CD8-positive, alpha-beta memory T cell (primary cell): ENCODE data around the gene AP1B1. TPM values are rescaled to one million over a fixed set of nuclear protein-coding genes. Genes with fewer than 3 reads are reported as not detected.

ENCODE experiments used
- CTCF ChIA-PET: fragments of 350-600 bp; sonication (Branson Sonifier 250); formaldehyde crosslinking; loops from one replicate; lab custom pipeline; 2021; ENCODE audit warnings: antibody characterized with exemption; lab: Charles Lee
- POLR2A ChIA-PET: fragments of 350-600 bp; sonication (Branson Sonifier 250); formaldehyde crosslinking; loops from one replicate; lab custom pipeline; 2021; ENCODE audit warnings: antibody characterized with exemption; lab: Charles Lee
- DNase-seq, 5 donors: peaks; one replicate each; pipeline versions ENCODE4 v3.0.0 to v3.0.0-alpha.2; 2020 to 2022; ENCODE audit warnings: mixed read lengths in 1 of 5
- H3K27ac ChIP-seq: one replicate; pipeline ENCODE4 v1.7.0; 2013; ENCODE audit warnings: low read depth, mild to moderate bottlenecking, low read length, moderate library complexity
- H3K27me3 ChIP-seq: 2 replicates; pipeline ENCODE4 v1.7.0; 2013; ENCODE audit warnings: low read length, mild to moderate bottlenecking; ENCODE audit not compliant: insufficient read depth, poor library complexity, severe bottlenecking
- H3K36me3 ChIP-seq: 2 replicates; pipeline ENCODE4 v1.7.0; 2013; ENCODE audit warnings: mild to moderate bottlenecking, low read length, moderate library complexity; ENCODE audit not compliant: insufficient read depth
- H3K4me1 ChIP-seq: 2 replicates; pipeline ENCODE4 v1.7.0; 2013; ENCODE audit warnings: mild to moderate bottlenecking, low read length, moderate library complexity; ENCODE audit not compliant: insufficient read depth
- H3K4me3 ChIP-seq: 2 replicates; pipeline ENCODE4 v1.7.0; 2013; ENCODE audit warnings: mild to moderate bottlenecking, low read length
- H3K9me3 ChIP-seq: 2 replicates; pipeline ENCODE4 v1.7.0; 2013; ENCODE audit warnings: mild to moderate bottlenecking, low read length
- H3K27ac Mint-ChIP-seq, 8 donors: one replicate each; pipeline ENCODE4 v1.8.0; 2020 to 2021; ENCODE audit warnings: mixed read lengths in 8 of 8, mild to moderate bottlenecking in 6 of 8, inconsistent platforms in 3 of 8, moderate library complexity in 3 of 8
- H3K27me3 Mint-ChIP-seq, 2 donors: one replicate each; pipeline ENCODE4 v1.8.0; 2020 to 2021; ENCODE audit warnings: mixed read lengths in 2 of 2, mild to moderate bottlenecking in 1 of 2, moderate library complexity in 1 of 2
- H3K36me3 Mint-ChIP-seq, 3 donors: one replicate each; pipeline ENCODE4 v1.8.0; 2020 to 2021; ENCODE audit warnings: mixed read lengths in 3 of 3, inconsistent platforms in 1 of 3, mild to moderate bottlenecking in 1 of 3
- H3K4me1 Mint-ChIP-seq, 3 donors: one replicate each; pipeline ENCODE4 v1.8.0; 2020 to 2021; ENCODE audit warnings: mixed read lengths in 3 of 3, inconsistent platforms in 1 of 3, mild to moderate bottlenecking in 1 of 3
- H3K4me3 Mint-ChIP-seq, 7 donors: one replicate each; pipeline ENCODE4 v1.8.0; 2020 to 2021; ENCODE audit warnings: mixed read lengths in 7 of 7, mild to moderate bottlenecking in 6 of 7, moderate library complexity in 4 of 7, inconsistent platforms in 2 of 7
- H3K9me3 Mint-ChIP-seq, 5 donors: one replicate each; pipeline ENCODE4 v1.8.0; 2020 to 2022; ENCODE audit warnings: mixed read lengths in 5 of 5, mild to moderate bottlenecking in 3 of 5, moderate library complexity in 2 of 5, inconsistent platforms in 1 of 5
- polyA plus RNA-seq: library from polyadenylated mRNA; unstranded; fragments of 300-500 nt; fragmentation: Illumina TruSeq; gene quantifications from one replicate; pipeline ENCODE4 v1.2.3, GENCODE V29; 2021
- total RNA-seq, 2 experiments: library from RNA; stranded (reverse); gene quantifications; one replicate each; pipeline ENCODE4 v1.2.3, GENCODE V29; 2021

The AP1B1 gene
- total and polyA plus RNA-seq, 3 experiments from 2014 or later: 22.9 to 75.1 (median 75.0) TPM

GRCh38 chr22:29340566-29340965 is 47.8 kb downstream of the AP1B1 start:
- Mint-ChIP-seq H3K4me1 (no peaks in the 10 kb centered on the region), H3K27ac (no peak overlapping the region), H3K36me3 (peaks cover 5 to 92% (median 20%) of the 10 kb centered on the region in 3 donors), H3K27me3 (no peaks in the 10 kb centered on the region), H3K9me3 (no peaks in the 10 kb centered on the region), H3K4me3 (no peak overlapping the region)
- POLR2A ChIA-PET: no interaction called here
- no peaks in the 10 kb centered on the region for H3K9me3 ChIP-seq
- DNase-seq: no peak
- no peaks in the 10 kb centered on the region for H3K27me3 ChIP-seq
- no peak overlapping the region for H3K27ac ChIP-seq
- no peak overlapping the region for H3K4me3 ChIP-seq
- H3K36me3 ChIP-seq: peaks cover 43% of the 10 kb centered on the region
- CTCF ChIA-PET: no interaction called here
- H3K4me1 ChIP-seq: no peaks in the 10 kb centered on the region

GRCh38 chr22:29339381-29340235 is 48.8 kb downstream of the AP1B1 start:
- DNase-seq: no peak
- no peaks in the 10 kb centered on the region for H3K4me1 Mint-ChIP-seq
- CTCF ChIA-PET: no interaction called here
- no peaks in the 10 kb centered on the region for H3K9me3 Mint-ChIP-seq
- H3K36me3 Mint-ChIP-seq: peaks cover 5 to 95% (median 20%) of the 10 kb centered on the region in 3 donors
- H3K27me3 Mint-ChIP-seq: no peaks in the 10 kb centered on the region
- peak overlapping the region in 1 of 8 donors; percentile 15 for H3K27ac Mint-ChIP-seq
- H3K4me3 Mint-ChIP-seq: no peak overlapping the region
- Histone ChIP-seq H3K27me3 (no peaks in the 10 kb centered on the region), H3K9me3 (no peaks in the 10 kb centered on the region), H3K4me3 (no peak overlapping the region), H3K27ac (no peak overlapping the region), H3K4me1 (no peaks in the 10 kb centered on the region), H3K36me3 (peaks cover 43% of the 10 kb centered on the region)
- POLR2A ChIA-PET: no interaction called here

- DNase-seq: no peak
- Histone ChIP-seq H3K4me1 (no peaks in the 10 kb centered on the region), H3K27ac (no peak overlapping the region), H3K9me3 (no peaks in the 10 kb centered on the region), H3K4me3 (no peak overlapping the region), H3K36me3 (peaks cover 39% of the 10 kb centered on the region), H3K27me3 (no peaks in the 10 kb centered on the region)
- Mint-ChIP-seq H3K27me3 (no peaks in the 10 kb centered on the region), H3K36me3 (peaks cover 5 to 94% (median 17%) of the 10 kb centered on the region in 3 donors), H3K9me3 (no peaks in the 10 kb centered on the region), H3K4me3 (no peak overlapping the region), H3K27ac (no peak overlapping the region), H3K4me1 (no peaks in the 10 kb centered on the region)
- ChIA-PET POLR2A (no interaction called here), CTCF (no interaction called here)
Observed at GRCh38 chr22:29338398-29338797, 50.0 kb downstream of the AP1B1 start.

- ChIA-PET CTCF (no interaction called here), POLR2A (no interaction called here)
- Histone ChIP-seq H3K9me3 (no peaks in the 10 kb centered on the region), H3K27me3 (no peaks in the 10 kb centered on the region), H3K4me3 (no peak overlapping the region), H3K4me1 (no peaks in the 10 kb centered on the region), H3K36me3 (peaks cover 34% of the 10 kb centered on the region), H3K27ac (no peak overlapping the region)
- Mint-ChIP-seq H3K36me3 (peaks cover 5 to 92% (median 15%) of the 10 kb centered on the region in 3 donors), H3K4me3 (no peak overlapping the region), H3K9me3 (no peaks in the 10 kb centered on the region), H3K4me1 (no peaks in the 10 kb centered on the region), H3K27me3 (no peaks in the 10 kb centered on the region), H3K27ac (peak overlapping the region in 2 of 8 donors; percentile 9 to 37)
- DNase-seq: no peak
Observed at GRCh38 chr22:29337631-29338284, 50.6 kb downstream of the AP1B1 start.

GRCh38 chr22:29336751-29337490 is 51.4 kb downstream of the AP1B1 start:
- Histone ChIP-seq H3K36me3 (peaks cover 26% of the 10 kb centered on the region), H3K9me3 (no peaks in the 10 kb centered on the region), H3K27me3 (no peaks in the 10 kb centered on the region), H3K4me1 (no peaks in the 10 kb centered on the region), H3K4me3 (no peak overlapping the region), H3K27ac (no peak overlapping the region)
- no peak overlapping the region for H3K4me3 Mint-ChIP-seq
- peak overlapping the region in 3 of 8 donors; percentile 2 to 54 (median 17) for H3K27ac Mint-ChIP-seq
- no peak for DNase-seq
- ChIA-PET POLR2A (no interaction called here), CTCF (no interaction called here)
- H3K9me3 Mint-ChIP-seq: no peaks in the 10 kb centered on the region
- no peaks in the 10 kb centered on the region for H3K4me1 Mint-ChIP-seq
- H3K27me3 Mint-ChIP-seq: peaks cover 0 to 1% of the 10 kb centered on the region in 2 donors
- H3K36me3 Mint-ChIP-seq: peaks cover 5 to 91% (median 14%) of the 10 kb centered on the region in 3 donors

GRCh38 chr22:29335656-29336055 is 52.7 kb downstream of the AP1B1 start:
- ChIA-PET CTCF (no interaction called here), POLR2A (no interaction called here)
- Histone ChIP-seq H3K4me1 (no peaks in the 10 kb centered on the region), H3K9me3 (no peaks in the 10 kb centered on the region), H3K36me3 (peaks cover 14% of the 10 kb centered on the region), H3K27ac (no peak overlapping the region), H3K4me3 (no peak overlapping the region), H3K27me3 (no peaks in the 10 kb centered on the region)
- peaks cover 5 to 91% (median 13%) of the 10 kb centered on the region in 3 donors for H3K36me3 Mint-ChIP-seq
- H3K9me3 Mint-ChIP-seq: no peaks in the 10 kb centered on the region
- peak overlapping the region in 1 of 8 donors; percentile 32 for H3K27ac Mint-ChIP-seq
- no peak for DNase-seq
- H3K27me3 Mint-ChIP-seq: peaks cover 0 to 1% of the 10 kb centered on the region in 2 donors
- no peak overlapping the region for H3K4me3 Mint-ChIP-seq
- no peaks in the 10 kb centered on the region for H3K4me1 Mint-ChIP-seq

GRCh38 chr22:29334696-29335344 is 53.5 kb downstream of the AP1B1 start:
- Mint-ChIP-seq H3K27ac (peak overlapping the region in 1 of 8 donors; percentile 8), H3K9me3 (no peaks in the 10 kb centered on the region), H3K4me1 (no peaks in the 10 kb centered on the region), H3K4me3 (no peak overlapping the region), H3K36me3 (peaks cover 5 to 91% (median 13%) of the 10 kb centered on the region in 3 donors), H3K27me3 (peaks cover 0 to 1% of the 10 kb centered on the region in 2 donors)
- no peaks in the 10 kb centered on the region for H3K27me3 ChIP-seq
- no peaks in the 10 kb centered on the region for H3K9me3 ChIP-seq
- POLR2A ChIA-PET: no interaction called here
- no peaks in the 10 kb centered on the region for H3K4me1 ChIP-seq
- H3K36me3 ChIP-seq: peaks cover 12% of the 10 kb centered on the region
- CTCF ChIA-PET: no interaction called here
- DNase-seq: no peak
- no peak overlapping the region for H3K27ac ChIP-seq
- no peak overlapping the region for H3K4me3 ChIP-seq
